Fibroblast of skin of back (primary cell): ENCODE data around the gene CES3.
"Not testable (repeated sequence)": the region's sequence is repeated elsewhere in the genome, so short reads cannot be mapped to it uniquely, and the experiment has no call there.

Source experiments
- DNase-seq: peaks from one replicate; pipeline ENCODE4 v3.0.0-alpha.2; 2013

The CES3 gene

GRCh38 chr16:66970775-66971720, 10.0 kb downstream of the CES3 start:
- DNase-seq, result no peak

- DNase-seq, result no peak
Measured at GRCh38 chr16:66972983-66973382, 11.9 kb downstream of the CES3 start.

- DNase-seq, result no peak
Measured at GRCh38 chr16:66973716-66974115, 12.7 kb downstream of the CES3 start.

- DNase-seq, result not testable (repeated sequence)
Measured at GRCh38 chr16:66974156-66974931, 13.3 kb downstream of the CES3 start.

DNA sequence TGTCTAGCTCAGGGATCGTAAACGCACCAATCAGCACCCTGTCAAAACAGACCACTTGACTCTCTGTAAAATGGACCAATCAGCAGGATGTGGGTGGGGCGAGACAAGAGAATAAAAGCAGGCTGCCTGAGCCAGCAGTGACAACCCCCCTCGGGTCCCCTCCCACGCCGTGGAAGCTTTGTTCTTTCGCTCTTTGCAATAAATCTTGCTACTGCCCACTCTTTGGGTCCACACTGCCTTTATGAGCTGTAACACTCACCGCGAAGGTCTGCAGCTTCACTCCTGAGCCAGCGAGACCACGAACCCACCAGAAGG, 13.8 kb downstream of the CES3 start:
- not testable (repeated sequence) for DNase-seq

GRCh38 chr16:66975302-66975893, 14.3 kb downstream of the CES3 start:
- no peak for DNase-seq

GRCh38 chr16:66976746-66977145, 15.7 kb downstream of the CES3 start:
- DNase-seq, result no peak

- peak; percentile 72 for DNase-seq
Measured at GRCh38 chr16:66977341-66978113, 16.5 kb downstream of the CES3 start.

DNA sequence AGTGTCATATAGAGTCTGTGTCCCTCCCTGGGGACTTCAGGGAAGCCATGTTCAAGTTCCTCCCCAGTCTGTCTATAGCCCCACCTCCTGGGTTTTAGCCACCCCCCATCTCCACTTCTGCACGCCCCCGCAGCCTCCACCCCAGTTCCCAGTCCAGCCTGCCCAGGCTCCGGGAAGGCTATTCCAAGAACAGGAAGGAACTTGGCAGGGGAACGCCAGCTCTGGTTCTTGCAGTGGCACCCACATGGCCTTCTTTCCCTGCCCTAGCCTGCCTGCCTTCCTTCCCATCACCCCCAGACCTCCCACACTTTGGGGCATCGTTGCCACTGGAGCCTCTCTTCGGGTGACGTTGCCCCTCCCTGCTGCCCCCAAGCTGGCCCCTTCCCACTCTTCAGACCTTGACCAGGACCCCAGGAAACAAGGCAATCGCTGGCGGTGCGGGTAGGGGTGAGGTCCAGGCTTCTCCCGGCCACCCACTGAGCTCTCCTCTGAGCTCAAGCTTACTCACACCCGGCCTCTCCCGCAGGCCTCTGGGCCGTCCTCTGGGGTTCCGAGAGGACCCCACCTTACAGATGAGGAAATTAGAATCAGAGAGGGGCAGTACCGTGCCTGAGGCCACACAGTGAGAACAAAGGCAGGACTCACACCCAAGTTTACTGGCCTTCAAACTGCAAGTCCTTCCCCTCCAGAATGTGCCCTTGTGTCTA, 18.1 kb downstream of the CES3 start:
- DNase-seq, result peak; percentile 34

DNA sequence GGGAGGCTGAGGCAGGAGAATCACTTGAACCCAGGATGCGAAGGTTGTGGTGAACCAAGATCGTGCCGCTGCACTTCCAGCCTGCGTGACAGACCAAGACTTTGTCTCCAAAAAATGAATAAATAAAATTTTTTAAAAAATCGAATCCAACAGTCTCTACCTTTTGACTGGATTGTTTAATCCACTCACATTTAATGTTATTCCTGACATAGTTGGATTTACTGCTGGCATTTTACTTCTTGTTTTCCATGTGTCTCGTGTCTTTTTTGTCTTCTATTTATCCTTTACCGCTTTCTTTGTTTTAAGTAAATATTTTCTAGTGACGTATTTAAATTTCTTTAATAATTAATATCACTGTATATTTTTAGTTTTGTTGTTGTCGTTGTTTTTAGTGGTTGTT, 22.0 kb downstream of the CES3 start:
- no peak for DNase-seq

DNA sequence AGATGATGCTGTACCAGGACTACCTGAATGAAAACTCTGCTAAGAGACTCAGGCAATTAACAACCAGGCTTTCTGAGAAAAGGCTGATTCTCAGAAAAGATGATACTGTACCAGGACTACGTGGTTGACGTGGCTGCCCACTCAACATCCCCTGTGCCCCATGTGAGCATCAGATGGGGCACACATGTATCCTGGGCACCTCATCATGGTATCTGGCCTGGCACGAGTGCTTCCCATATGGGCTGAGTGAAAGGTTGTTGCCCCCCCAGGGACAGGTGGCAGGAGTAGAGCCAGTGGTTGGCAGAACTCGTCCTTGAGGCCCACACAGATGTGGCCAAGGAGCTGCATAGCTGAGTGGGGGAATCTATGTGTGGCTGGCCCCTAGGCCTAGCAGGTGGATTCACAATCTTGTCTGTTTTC, 23.8 kb downstream of the CES3 start:
- no peak for DNase-seq

DNA sequence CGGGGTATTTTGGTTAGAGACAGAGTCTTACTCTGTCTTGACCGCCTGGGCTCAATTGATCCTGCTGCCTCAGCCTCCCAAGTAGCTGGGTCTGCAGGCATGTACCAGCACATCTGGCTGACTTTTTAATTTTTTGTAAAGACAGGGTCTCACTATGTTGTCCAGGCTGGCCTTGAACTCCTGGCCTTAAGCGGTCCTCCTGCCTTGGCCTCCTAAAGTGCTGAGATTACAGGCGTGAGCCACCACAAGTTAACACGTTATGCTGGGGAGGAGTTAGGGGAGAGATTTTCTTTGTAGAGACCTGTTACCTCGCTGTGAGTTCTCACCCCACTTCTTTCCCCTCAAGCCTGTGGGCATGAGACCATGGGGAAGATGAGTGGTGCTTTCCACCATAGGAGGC, 25.5 kb downstream of the CES3 start:
- no peak for DNase-seq

DNA sequence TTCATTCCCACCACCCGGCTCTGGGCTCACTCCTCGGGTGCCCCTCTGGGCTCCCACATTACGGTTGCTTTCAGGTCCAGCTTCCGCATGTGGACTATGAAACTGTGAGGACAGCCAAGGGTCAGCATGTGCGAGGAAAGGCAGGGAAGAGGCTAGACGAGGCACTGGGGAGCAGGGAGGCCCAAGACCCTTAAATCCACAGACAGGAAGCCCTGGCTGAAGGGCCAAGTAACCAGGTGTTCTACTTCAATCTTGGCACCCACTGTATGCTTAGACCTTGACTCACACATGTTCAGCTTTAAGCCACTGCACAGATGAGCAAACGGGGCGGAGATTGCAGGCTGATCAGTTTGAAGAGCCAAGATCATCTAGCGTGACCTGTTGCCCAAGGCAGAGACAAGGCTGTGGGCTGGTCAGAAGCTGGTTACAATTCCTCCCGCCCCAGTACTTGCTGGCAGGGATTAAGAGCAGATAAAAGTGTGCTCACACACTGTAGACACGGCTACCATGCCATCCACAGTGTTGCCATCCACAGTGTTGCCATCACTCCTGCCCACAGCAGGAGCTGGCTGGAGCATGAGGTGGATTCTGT, 27.2 kb downstream of the CES3 start, which contains the start of gene CES4A:
Gene CES4A (plus strand): TSS at position 393 of the 592 bp plus-strand sequence. CDS start 184 bp downstream, at position 577.
- DNase-seq, result no peak

GRCh38 chr16:66991545-66992077, 30.5 kb downstream of the CES3 start:
- DNase-seq, result no peak

DNA sequence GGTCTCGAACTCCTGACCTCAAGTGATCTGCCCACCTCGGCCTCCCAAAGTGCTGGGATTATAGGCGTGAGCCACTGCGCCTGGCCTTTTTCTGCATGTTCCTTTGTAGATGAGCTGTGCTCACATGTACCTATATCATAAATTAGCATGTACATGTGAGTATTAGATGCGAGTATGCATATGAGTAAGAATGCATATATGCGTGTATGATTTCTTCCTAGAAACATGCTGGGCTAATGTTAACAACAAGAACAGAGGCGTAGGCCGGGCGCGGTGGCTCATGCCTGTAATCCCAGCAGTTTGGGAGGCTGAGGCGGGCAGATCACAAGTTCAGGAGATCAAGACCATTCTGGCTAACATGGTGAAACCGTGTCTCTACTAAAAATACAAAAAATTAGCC, 32.5 kb downstream of the CES3 start:
- DNase-seq, result not testable (repeated sequence)

GRCh38 chr16:66996324-66996982, 35.4 kb downstream of the CES3 start:
- DNase-seq, result no peak

DNA sequence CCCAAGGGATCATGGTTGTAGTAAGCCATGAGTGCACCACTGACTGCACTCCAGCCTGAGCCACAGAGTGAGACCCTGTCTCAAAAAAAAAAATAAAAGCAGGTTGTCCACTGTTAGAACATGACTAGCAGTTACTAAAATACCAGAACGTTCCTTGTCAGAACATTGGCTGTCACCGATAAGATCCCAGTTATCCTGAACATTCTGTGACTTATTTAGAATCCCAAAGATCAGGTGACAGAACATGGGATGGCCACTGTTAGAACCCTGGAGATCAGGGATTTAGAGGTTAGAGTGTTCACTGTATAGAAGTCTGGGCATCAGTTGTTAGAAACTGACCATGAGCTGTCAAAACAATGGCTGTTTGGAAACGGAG, 35.9 kb downstream of the CES3 start:
- DNase-seq, result no peak

- peak; percentile 26 for DNase-seq
Measured at GRCh38 chr16:67000384-67001351, 39.6 kb downstream of the CES3 start.

- DNase-seq, result peak; percentile 28
Measured at GRCh38 chr16:67001726-67002125, 40.7 kb downstream of the CES3 start.
